ENCODE data around the gene MCUR1. TPM values are rescaled to one million over a fixed set of nuclear protein-coding genes. Genes with fewer than 3 reads are reported as not detected.

MCUR1 gene
- total and polyA plus RNA-seq, 2 of the 13 experiments (the other 11 are each of a cell fraction or from before 2014, with no cell fraction given): 8.0 to 29.6 TPM

GRCh38 chr6:13814176-13814937 lies at the start of gene MCUR1 (continued):
- TF ChIP-seq GMEB2 (CRISPR knock-in tag; IDR thresholded peaks at IDR 0.05; ENCODE audit: low read depth) (no peak), GZF1 (CRISPR knock-in tag; IDR thresholded peaks at IDR 0.05) (no peak), ZNF766 (CRISPR knock-in tag; IDR thresholded peaks at IDR 0.05; ENCODE audit: borderline replicate concordance) (peak; percentile 91; the same call in 1 of the 2 replicates), HHEX (CRISPR knock-in tag; IDR thresholded peaks at IDR 0.05) (no peak), ZNF234 (CRISPR knock-in tag; conservative IDR thresholded peaks at IDR 0.05) (0 out of 2 replicates have a peak, but pooled peaks have one; percentile 71), TBX2 (CRISPR knock-in tag; IDR thresholded peaks at IDR 0.05; ENCODE audit: borderline replicate concordance) (peak; percentile 67; the same call in 1 of the 2 replicates), NCOA2 (CRISPR knock-in tag; IDR thresholded peaks at IDR 0.05) (no peak; the same call in 1 of the 2 replicates), ZNF296 (CRISPR knock-in tag; conservative IDR thresholded peaks at IDR 0.05) (no peak; the same call in 1 of the 2 replicates), ZNF580 (CRISPR knock-in tag; IDR thresholded peaks at IDR 0.05; ENCODE audit: borderline replicate concordance, low read depth) (peak; percentile 65; the same call in 1 of the 2 replicates), SNRNP70 (IDR thresholded peaks at IDR 0.05; ENCODE audit: low read depth, low read length) (0 out of 2 replicates have a peak, but pooled peaks have one; percentile 26), MXD3 (CRISPR knock-in tag; IDR thresholded peaks at IDR 0.05) (peak; percentile 89), ZNF709 (CRISPR knock-in tag; IDR thresholded peaks at IDR 0.05) (peak; percentile 96), ZNF775 (CRISPR knock-in tag; IDR thresholded peaks at IDR 0.05; ENCODE audit: borderline replicate concordance) (no peak), ZNF788 (CRISPR knock-in tag; IDR thresholded peaks at IDR 0.05; ENCODE audit: borderline replicate concordance) (no peak), MYC (CRISPR knock-in tag; IDR thresholded peaks at IDR 0.05; ENCODE audit: borderline replicate concordance) (peak; percentile 79; the same call in 1 of the 2 replicates), MLLT10 (CRISPR knock-in tag; IDR thresholded peaks at IDR 0.05) (no peak), ETS1 (CRISPR knock-in tag; IDR thresholded peaks at IDR 0.05) (no peak; the same call in 1 of the 2 replicates), SNAPC5 (CRISPR knock-in tag; IDR thresholded peaks at IDR 0.05; ENCODE audit: borderline replicate concordance) (no peak), PAX8 (CRISPR knock-in tag; IDR thresholded peaks at IDR 0.05; ENCODE audit: borderline replicate concordance) (no peak; the same call in 1 of the 2 replicates), CCDC6 (CRISPR knock-in tag; IDR thresholded peaks at IDR 0.05) (peak; percentile 94; the same call in 1 of the 2 replicates)
- TF ChIP-seq, protein P1, sequence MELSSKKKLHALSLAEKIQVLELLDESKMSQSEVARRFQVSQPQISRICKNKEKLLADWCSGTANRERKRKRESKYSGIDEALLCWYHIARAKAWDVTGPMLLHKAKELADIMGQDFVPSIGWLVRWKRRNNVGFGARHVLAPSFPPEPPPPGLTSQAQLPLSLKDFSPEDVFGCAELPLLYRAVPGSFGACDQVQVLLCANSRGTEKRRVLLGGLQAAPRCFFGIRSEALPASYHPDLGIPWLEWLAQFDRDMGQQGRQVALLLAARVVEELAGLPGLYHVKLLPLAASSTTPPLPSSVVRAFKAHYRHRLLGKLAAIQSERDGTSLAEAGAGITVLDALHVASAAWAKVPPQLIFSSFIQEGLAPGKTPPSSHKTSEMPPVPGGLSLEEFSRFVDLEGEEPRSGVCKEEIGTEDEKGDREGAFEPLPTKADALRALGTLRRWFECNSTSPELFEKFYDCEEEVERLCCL (CRISPR knock-in tag; IDR thresholded peaks at IDR 0.05; ENCODE audit: borderline replicate concordance): no peak
- TF ChIP-seq, protein P2, sequence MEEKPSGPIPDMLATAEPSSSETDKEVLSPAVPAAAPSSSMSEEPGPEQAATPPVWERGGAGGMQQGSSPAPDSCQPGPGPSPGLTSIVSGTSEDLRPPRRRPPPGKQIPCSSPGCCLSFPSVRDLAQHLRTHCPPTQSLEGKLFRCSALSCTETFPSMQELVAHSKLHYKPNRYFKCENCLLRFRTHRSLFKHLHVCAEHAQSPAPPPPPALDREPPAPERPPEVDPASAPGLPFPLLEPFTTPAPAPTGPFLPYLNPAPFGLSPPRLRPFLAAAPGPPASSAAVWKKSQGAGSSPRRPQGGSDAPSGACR (CRISPR knock-in tag; IDR thresholded peaks at IDR 0.05): no peak

Data from HepG2 (cell line).